Karpas-422 (cell line): ENCODE measurements around the gene IQCF5. TPM values are rescaled to one million over a fixed set of nuclear protein-coding genes. Genes with fewer than 3 reads are reported as not detected.

Experiments used
- small RNA-seq: library from RNA; depleted of rRNA; stranded (forward); fragments of <200 nt; gene quantifications from one replicate; pipeline ENCODE3, GENCODE V24; 2014
- total RNA-seq: library from RNA; depleted of rRNA; stranded (reverse); fragments of >200 nt; shearing (Covaris generic); gene quantifications from 2 replicates; pipeline ENCODE4 v1.2.3, GENCODE V29; 2014; ENCODE audit warnings: low replicate concordance; rRNA removed

IQCF5 gene
- total RNA-seq, 1 experiment from 2014 or later, result not detected

Small RNA genes within 50 kb of the gene (small RNA-seq; reads per million reads assigned to genes)
- gene RN7SL504P, result not detected

Other genes with a start within 250 kb of the IQCF5 start
- gene TEX264, start 204.3 kb downstream of the IQCF5 start, total RNA-seq, result 63.0 and 96.6 TPM in 2 replicates
- gene GRM2, start 168.5 kb downstream of the IQCF5 start, total RNA-seq, result 0.19 and 1.1 TPM in 2 replicates
- gene IQCF6, start 96.4 kb downstream of the IQCF5 start, total RNA-seq, result not detected in 2 replicates
- not detected in 2 replicates for gene IQCF2, start 14.0 kb downstream of the IQCF5 start, total RNA-seq
- not detected in 2 replicates for gene IQCF1, start 27.8 kb upstream of the IQCF5 start, total RNA-seq
- gene RRP9, start 66.3 kb upstream of the IQCF5 start, total RNA-seq, result 15.1 and 39.8 TPM in 2 replicates
- gene PARP3, start 66.8 kb upstream of the IQCF5 start, total RNA-seq, result 29.1 and 43.5 TPM in 2 replicates
- not detected in 2 replicates for gene GPR62, start 79.8 kb upstream of the IQCF5 start, total RNA-seq
- gene PCBP4, start 91.9 kb upstream of the IQCF5 start, total RNA-seq, result 16.9 and 17.9 TPM in 2 replicates
- 104 and 118 TPM in 2 replicates for gene ABHD14B, start 98.4 kb upstream of the IQCF5 start, total RNA-seq
- 36.9 and 58.2 TPM in 2 replicates for gene ABHD14A, start 99.5 kb upstream of the IQCF5 start, total RNA-seq
- 71.0 and 97.0 TPM in 2 replicates for gene ACY1, start 107.9 kb upstream of the IQCF5 start, total RNA-seq
- gene RPL29, start 120.3 kb upstream of the IQCF5 start, total RNA-seq, result 2,656 and 3,245 TPM in 2 replicates
- 11.1 and 21.2 TPM in 2 replicates for gene DUSP7, start 181.0 kb upstream of the IQCF5 start, total RNA-seq